GM23338 (cell line): ENCODE results near the gene CLSTN2.

Source experiments
- POLR2AphosphoS5 ChIP-seq: IDR thresholded peaks from 2 replicates; pipeline ENCODE4 v1.6.1; 2016; ENCODE audit warnings: antibody characterized with exemption, low read depth
- TF ChIP-seq, protein P1 (sequence below), 2 experiments: fragments of 200-600 bp in 1 of 2; sonication (generic) in 1 of 2; conservative IDR thresholded peaks; 2 replicates each; pipeline versions ENCODE4 v1.5.1 to v1.6.1; 2016 to 2017; ENCODE audit warnings: antibody characterized with exemption in 2 of 2, low read depth in 2 of 2, mild to moderate bottlenecking in 2 of 2, moderate library complexity in 1 of 2

DNA sequence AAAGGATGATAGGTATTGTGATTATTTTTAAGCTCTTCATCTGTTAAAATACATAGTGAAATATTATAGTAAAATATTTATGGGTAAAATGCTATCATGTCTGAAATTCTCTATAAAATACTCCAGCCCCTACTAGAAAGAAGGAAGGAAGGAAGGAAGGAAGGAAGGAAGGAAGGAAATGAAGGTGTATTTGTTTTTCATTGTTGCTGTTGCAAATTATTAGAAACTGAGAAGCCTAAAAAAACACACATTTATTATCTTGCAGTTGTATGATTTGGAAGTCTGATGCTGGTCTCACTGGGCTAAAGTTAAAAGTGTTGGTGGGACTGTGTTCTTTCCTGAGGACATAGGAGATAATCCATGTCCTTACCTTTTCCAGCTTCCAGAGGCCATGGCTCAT is 47.6 kb upstream of the CLSTN2 start:
- TF ChIP-seq, protein P1, sequence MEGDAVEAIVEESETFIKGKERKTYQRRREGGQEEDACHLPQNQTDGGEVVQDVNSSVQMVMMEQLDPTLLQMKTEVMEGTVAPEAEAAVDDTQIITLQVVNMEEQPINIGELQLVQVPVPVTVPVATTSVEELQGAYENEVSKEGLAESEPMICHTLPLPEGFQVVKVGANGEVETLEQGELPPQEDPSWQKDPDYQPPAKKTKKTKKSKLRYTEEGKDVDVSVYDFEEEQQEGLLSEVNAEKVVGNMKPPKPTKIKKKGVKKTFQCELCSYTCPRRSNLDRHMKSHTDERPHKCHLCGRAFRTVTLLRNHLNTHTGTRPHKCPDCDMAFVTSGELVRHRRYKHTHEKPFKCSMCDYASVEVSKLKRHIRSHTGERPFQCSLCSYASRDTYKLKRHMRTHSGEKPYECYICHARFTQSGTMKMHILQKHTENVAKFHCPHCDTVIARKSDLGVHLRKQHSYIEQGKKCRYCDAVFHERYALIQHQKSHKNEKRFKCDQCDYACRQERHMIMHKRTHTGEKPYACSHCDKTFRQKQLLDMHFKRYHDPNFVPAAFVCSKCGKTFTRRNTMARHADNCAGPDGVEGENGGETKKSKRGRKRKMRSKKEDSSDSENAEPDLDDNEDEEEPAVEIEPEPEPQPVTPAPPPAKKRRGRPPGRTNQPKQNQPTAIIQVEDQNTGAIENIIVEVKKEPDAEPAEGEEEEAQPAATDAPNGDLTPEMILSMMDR (conservative IDR thresholded peaks at IDR 0.05; ENCODE audit: low read depth in 2 of 2), result no peak
- no peak for TF ChIP-seq POLR2AphosphoS5
